HL-60/S4 treated with phorbol 12-myristate 13-acetate at 8.2 ng/mL for 4 days and 3 days (cell line): ENCODE data around the gene CLDN11.

Source experiments
- in situ Hi-C: fragments of 300-500 bp; cut with MboI; formaldehyde crosslinking; loops from 2 replicates; pipeline ENCODE4 v1.15.0; 2022; ENCODE audit warnings: low sequenced_read_pairs

The CLDN11 gene

DNA sequence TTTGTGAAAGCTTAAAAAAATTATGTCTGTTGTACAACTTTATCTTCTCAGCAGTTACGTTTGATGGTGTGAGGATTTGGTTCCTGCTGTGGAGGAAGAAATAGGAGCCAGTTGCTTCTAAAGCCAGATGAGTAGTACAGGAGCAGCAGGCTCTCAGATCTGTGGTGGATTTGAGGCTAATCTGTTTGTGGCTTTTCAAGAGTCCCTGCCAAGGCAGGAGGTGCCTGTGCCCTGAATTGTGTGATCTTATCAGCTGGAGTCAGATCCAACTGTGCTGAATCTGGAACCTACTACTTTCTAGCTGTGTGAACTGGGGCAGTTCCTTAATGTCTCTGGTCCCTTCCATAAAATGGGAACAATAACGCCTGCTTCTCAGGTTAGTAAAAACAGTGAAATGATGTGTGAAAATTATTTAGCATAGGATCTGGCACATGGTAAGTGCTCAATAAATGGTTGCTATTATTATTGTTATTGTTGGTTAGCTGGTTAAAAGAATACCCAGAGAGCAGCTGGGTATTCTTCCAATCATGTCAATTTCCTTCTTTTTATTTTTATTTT lies 7.7 kb downstream of the CLDN11 start:
- in situ Hi-C loops, result no loop called here

DNA sequence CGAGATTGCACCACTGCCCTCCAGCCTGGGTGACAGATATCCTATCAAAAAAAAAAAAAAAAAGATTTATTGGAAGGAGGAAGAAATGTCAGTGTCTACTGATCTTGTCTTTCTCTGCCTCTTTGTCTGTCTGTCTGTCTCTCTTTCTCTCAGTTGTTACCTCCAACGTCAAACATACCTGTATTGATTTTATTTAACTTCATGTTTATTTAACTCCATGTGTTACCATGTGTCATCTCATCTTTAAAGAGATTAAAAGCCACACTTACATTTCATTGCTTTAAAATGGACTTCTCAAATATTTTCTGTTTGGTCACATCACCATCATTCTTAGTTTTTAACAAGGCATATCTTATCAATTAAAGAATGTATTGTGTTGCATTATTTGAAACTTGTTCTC lies 9.4 kb downstream of the CLDN11 start:
- in situ Hi-C loops, result no loop called here

DNA sequence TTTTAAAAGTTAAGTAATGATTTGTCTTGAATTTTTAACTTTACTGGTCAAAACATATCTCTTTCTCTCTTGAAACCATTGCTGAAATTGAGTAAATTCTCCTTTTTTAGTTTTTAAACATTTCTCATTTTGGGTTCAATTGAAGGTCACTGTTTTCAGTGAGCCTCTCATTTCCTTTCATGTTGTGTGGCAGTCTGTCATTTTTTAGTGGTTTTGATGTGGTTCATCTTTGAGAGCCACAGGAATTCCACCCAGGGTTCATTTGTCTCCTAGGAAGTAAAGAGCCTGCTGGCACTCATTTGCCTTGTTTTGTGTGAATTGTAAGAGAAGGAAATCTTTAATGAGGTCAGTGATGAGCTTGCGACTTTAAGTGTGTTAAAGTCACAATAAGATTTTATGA lies 10.4 kb downstream of the CLDN11 start:
- in situ Hi-C loops, result no loop called here

- in situ Hi-C loops, result no loop called here
Observed at GRCh38 chr3:170431054-170431453, 12.4 kb downstream of the CLDN11 start.

GRCh38 chr3:170432416-170432815 lies 13.7 kb downstream of the CLDN11 start:
- in situ Hi-C loops, result no loop called here

DNA sequence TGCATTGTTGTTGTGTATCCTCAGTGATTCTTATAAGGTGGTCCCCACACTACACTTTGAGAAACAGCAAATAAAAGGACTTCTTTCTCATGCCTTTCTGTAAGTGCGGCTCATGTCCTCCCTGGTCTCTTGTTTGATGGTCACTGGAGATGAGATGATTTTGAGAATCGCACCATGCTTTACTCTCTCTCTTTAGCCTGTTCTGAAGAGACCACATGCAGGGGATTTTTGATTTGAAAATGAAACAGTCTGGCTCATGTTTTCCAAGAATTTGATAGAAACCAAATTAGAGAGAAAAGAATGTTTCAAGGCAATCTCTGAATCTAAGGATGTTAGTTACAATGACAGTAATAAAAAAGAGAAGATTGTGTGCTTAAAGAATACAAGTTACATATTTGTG lies 18.0 kb downstream of the CLDN11 start:
- in situ Hi-C loops, result no loop called here

DNA sequence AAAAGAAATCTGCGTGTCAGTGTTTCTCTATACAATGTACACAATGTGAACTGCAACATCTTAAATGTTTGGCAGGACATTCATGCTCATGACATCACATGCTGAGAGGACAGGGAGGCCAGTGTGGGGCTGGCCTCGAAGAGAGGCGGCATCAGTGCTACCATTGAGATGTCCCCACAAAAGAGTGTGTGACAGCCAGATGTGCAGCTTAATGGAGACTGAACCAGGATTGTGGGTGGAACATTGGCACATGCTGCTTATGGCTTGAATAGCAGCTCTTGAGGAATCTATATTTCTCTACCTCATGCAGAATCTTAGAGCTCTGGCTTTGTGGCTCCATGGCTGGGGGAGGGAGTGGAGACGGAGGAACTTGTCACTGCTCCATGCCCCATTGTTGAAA lies 18.5 kb downstream of the CLDN11 start:
- in situ Hi-C loops, result no loop called here

DNA sequence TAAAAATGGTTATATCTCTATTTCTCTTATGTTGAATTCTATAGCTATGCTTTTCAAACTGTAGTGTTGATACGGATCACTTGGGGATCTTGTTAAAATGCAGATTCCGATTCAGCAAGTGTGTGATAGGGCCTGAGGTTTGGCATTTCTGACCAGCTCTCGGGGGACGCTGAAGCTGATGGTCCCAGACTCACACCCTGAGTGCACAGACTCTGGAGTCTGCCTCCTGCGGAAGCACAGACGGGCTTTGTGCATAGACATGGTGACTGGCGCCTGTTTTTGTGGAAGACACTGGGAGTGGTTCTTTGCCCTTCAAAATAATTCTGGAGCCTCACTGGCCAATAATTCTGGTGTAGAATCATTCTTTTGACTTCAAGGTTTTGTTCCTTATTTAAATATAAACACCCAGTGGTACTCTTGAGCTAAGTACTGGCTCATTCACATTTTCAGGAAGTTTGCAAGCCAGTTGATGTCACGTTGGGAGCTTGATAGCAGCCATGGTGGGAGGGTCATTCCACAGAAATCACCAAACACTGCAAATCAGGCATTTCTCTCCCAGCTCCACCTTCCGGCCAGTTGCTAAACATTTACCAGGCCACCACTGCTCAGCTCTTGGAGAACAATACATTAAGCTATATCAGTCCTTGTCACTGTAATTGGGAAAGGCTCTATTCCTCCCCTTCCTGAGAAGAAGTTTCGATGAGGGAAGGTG lies 19.2 kb downstream of the CLDN11 start:
- in situ Hi-C loops, result no loop called here

GRCh38 chr3:170438836-170439235 lies 20.2 kb downstream of the CLDN11 start:
- in situ Hi-C loops, result no loop called here

GRCh38 chr3:170440344-170440743 lies 21.7 kb downstream of the CLDN11 start:
- in situ Hi-C loops, result no loop called here

- in situ Hi-C loops, result no loop called here
Observed at GRCh38 chr3:170441412-170441811, 22.7 kb downstream of the CLDN11 start.

- in situ Hi-C loops, result no loop called here
Observed at GRCh38 chr3:170442947-170443346, 24.3 kb downstream of the CLDN11 start.

DNA sequence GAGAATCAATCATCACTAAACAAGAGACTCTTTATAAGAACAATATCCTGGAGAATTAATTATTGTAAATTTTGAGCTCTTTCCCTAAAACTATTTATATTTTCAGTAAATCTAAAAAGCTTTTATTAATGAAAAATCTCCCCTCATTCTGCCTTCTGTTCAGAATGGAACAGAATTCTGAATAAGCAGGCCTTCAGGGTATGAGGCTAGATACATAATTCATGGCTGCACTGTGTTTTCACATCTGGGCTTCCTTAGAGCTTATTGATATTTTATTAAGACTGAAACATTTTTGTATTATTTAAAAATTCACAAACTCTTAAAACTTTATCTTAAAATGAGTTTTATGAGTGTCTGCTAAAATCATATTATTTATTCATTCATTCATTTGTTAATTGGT lies 24.8 kb downstream of the CLDN11 start:
- in situ Hi-C loops, result no loop called here

DNA sequence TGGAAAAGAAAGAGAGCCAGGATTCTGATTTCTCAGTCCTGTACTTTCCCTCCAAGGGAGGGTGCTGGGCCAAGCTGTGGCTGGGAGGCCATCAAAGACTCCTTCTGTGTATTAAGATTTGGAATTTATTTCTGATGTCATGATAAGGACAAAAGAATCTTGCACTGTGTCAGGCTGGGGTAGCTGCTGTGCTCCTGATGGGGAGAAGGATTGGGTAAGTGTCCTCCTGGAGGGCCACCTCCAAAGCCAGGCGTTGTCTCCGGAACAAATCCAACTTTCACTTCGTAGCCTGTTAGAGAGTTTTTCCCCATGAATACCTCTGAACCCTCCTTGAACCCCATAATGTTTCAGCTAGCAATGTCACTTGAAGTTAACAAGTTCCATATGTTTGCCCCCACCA lies 29.9 kb downstream of the CLDN11 start:
- in situ Hi-C loops, result no loop called here

GRCh38 chr3:170450039-170450438 lies 31.4 kb downstream of the CLDN11 start:
- in situ Hi-C loops, result no loop called here

DNA sequence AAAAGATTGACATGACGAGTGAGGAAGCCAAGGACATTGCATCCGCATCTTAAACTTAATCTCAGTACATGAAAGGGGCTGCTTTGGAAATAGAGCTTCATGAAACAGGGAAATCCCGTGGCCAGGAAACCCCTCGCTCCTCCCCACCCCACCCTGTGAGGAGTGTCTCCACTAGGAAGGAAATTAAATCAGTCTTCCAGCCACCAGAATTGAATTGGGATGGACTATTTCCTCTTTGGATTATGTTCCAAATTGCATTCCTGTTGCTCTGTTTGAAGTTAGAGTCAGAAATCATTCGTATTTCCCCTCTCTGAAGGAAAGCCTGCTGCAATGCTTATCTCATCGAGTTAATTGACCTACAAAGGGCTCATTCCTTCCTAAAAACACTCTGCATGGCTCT lies 35.8 kb downstream of the CLDN11 start:
- in situ Hi-C loops, result no loop called here

DNA sequence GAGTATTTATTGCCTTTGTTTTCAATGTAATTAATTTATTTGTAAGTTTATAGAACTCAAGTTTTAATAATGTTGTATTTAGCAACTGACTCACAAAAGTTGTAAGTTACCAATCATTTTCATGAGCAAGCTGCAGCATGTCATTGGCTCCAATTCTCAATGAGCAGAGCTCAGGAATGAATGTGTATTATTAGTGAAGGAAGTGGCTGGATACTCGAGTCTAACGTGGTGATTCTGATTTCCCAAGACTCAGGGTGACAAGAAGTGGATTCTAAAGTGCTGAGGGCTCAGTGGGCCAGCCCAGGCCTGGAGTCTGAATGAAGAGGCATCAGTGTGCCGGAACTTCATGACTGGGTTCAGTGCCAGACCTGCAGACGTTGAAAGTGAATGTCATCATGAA lies 39.6 kb downstream of the CLDN11 start:
- in situ Hi-C loops, result no loop called here

GRCh38 chr3:170463011-170463410 lies 44.3 kb downstream of the CLDN11 start:
- in situ Hi-C loops, result no loop called here

DNA sequence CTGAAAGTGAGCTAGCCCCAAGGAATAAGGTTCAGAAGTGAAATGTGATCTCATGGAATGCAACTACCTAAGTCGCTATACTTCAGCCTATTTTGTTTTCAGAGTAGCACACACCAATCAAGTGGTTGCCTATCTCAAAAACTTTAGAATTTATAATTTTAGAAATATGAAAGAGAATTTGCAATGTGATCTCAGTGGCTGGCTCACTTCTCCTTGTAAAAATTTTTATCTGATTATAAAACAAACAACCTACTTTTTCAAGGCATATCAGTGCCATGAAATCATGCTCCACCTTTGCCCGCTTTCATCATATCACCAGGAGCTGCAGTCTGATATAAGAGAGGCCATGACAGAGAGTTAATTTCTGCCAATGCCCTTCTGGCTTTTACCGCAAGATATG lies 47.3 kb downstream of the CLDN11 start:
- in situ Hi-C loops, result no loop called here

DNA sequence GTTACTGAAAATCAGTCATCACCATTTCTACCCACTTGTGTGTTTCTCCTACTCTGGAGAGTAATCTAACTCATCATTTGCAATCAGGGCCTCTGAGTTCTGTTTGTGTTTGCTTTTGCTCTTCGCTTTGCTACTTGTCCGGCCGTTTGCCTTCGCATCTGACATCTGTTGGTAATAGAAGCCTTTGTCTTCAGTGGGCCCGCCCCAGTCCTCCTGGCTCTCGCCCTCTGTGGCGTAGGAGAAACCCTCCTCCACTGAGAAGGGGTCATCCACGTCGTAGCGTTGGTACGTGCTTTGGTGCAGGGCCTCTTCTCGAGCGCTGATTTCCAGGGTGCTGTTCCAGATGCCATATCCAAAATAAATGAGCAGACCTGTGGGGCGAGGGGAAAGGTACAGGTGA lies 48.3 kb downstream of the CLDN11 start:
- in situ Hi-C loops, result no loop called here

DNA sequence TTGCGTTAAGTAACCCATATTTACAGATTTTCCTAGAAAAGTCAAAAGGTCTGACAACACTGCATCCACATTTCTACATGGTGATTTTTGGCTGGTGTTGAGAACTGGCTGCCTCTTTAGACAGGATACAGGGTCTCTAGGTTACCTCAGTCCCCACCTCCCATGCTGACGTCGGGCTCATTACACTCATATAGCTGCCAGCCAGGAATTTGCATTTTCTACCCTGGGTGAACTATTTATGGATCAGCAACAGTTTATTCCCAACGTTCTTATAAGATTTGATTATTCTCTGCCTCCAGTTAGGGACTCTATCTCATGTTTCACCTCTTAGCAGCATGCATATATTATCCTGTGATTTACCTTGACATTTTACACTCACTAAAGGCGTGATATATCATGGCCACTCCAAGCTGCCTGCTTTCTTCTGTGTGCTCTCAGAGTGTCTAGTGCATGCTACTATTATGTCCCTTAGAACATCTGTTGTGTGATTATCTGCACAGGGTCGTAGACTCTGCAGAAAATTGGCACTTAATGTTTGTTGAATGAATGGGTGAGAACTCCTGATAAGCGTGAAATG lies 49.0 kb downstream of the CLDN11 start:
- in situ Hi-C loops, result no loop called here

DNA sequence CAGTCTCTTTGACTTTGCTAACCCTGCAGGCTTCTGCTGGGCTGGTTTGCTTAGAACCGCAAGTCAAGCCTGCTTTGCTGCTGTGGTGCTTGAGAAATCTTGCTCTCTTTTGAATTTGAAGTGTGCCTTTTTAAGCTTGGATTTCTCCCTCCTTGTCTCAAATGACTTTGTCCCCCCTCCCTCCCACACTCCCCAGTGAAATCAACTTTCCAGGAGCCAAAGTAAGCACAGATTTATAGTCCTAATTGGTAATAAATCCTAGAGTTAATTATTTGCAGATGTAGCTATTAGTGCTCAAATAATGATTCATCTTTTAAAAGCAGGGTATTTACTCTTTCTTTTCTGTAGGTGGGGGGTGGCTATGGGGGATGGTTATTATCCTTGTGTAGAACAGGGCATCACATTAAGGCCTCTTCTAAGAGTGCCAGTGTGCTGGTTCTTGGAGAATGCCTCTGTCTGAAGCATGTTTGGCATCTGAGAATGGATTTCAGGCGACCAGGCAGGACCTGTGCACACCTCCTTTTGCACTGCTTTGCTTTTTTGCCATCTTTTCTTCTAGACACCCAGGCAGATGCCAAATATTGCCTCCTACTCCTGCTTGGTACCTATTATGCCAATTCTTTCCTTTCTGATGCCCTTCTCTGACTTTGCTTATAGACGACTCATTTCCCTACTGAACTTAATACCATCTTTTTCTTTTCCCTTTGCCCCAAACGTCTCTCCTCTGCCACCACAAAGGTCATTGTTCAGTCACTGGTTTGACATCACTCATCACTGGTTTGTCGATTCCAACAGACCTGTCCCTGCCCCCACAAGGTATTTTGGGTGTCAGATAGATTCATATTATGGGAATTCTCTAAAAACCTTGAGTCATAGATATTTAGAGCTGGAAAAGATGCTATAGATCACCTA lies 50.7 kb downstream of the CLDN11 start:
- in situ Hi-C loops, result no loop called here
